Activated naive CD4-positive, alpha-beta T cell treated with anti-CD3 and anti-CD28 coated beads, Interleukin-2, amount 50 U/mL, for 72 hours (primary cell): ENCODE results near the gene RORC. TPM values are rescaled to one million over a fixed set of nuclear protein-coding genes. Genes with fewer than 3 reads are reported as not detected.

ENCODE experiments used
- ATAC-seq, 2 donors: fragments of 150-1000 bp; cut with Tn5 transposase; 2 replicates each; pipeline ENCODE4 v1.10.0; 2021; ENCODE audit warnings: mild to moderate bottlenecking in 2 of 2, moderate library complexity in 2 of 2
- DNase-seq, 2 donors: peaks; one replicate each; pipeline ENCODE4 v3.0.0; 2021 to 2022; ENCODE audit warnings: low spot score in 2 of 2
- H3K27ac Mint-ChIP-seq, 2 donors: one replicate each; pipeline ENCODE4 v1.8.0; 2022; ENCODE audit warnings: mild to moderate bottlenecking in 2 of 2, mixed read lengths in 2 of 2
- H3K36me3 Mint-ChIP-seq, 2 donors: one replicate each; pipeline ENCODE4 v1.8.0; 2022; ENCODE audit warnings: mixed read lengths in 2 of 2
- H3K9me3 Mint-ChIP-seq, 2 donors: one replicate each; pipeline ENCODE4 v1.8.0; 2022; ENCODE audit warnings: mixed read lengths in 2 of 2
- total RNA-seq, 2 donors: library from RNA; stranded (reverse); gene quantifications; one replicate each; pipeline ENCODE4 v1.2.3, GENCODE V29; 2022

Gene RORC
- total RNA-seq, 2 donors from 2014 or later = 1.4 to 11.3 TPM

DNA sequence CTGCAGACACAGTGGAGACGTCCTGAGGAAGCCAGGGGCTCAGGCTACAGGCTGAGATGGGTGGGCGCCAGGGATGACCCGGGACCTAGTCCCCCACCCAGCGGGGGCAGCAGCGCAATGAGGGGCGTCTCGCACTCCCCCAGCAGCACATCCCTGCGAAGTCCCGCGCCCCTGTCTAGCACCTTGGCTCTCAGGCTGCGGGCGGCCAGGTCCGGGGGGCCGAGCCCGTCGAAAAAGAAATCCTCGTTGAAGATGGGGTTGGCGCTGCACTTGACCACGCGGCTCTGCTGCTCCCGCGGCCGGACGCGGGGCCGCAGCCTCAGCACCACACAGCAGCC lies 6.3 kb upstream of the RORC start:
- Mint-ChIP-seq H3K9me3 (no peaks in the 10 kb centered on the region), H3K27ac (peak overlapping the region; percentile 85 to 89), H3K36me3 (peaks cover 22 to 34% of the 10 kb centered on the region in 2 donors)
- no peak for ATAC-seq
- no peak for DNase-seq

DNA sequence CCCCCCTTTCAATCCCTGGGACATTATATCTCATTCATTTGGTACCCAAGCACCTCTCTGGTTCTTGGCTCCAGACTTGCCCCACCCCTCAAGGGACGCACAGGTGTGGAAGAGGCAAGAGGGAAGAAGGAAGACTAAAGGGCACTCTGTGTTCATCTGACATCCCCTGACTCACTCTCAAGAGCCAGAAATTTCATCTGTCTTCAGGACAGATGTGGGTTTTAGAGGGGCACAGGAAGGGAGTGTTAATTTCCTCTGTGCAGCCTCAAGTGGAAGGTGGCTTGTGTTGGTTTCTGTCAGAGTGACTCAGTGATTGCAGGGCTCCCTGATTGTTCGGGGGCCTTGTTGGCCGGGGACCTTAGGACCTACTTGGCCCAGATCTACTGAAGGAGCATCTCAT lies 5.6 kb upstream of the RORC start:
- no peak for DNase-seq
- Mint-ChIP-seq H3K36me3 (peaks cover 22 to 34% of the 10 kb centered on the region in 2 donors), H3K9me3 (no peaks in the 10 kb centered on the region), H3K27ac (peak overlapping the region; percentile 85 to 89)
- peak; percentile 56 to 60 for ATAC-seq

DNA sequence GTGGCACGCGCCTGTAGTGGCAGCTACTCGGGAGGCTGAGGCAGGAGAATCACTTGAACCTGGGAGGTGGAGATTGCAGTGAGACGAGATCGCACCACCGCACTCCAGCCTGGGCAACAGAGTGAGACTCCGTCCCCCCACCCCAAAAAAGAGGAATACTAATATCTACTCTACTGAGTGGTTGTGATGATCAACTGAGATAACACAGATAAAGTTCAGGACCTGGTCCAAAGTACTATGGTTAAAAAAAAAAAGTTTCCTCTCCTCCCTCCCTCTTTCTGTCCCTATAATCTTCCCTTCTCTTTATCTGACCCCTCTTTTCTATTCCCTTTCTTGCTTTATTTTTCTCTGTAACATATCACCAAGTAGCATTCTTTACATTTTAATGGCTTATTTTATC lies 4.0 kb upstream of the RORC start:
- Mint-ChIP-seq H3K9me3 (no peaks in the 10 kb centered on the region), H3K27ac (no peak overlapping the region), H3K36me3 (peaks cover 16 to 19% of the 10 kb centered on the region in 2 donors)
- ATAC-seq (no peak), DNase-seq (no peak)

DNA sequence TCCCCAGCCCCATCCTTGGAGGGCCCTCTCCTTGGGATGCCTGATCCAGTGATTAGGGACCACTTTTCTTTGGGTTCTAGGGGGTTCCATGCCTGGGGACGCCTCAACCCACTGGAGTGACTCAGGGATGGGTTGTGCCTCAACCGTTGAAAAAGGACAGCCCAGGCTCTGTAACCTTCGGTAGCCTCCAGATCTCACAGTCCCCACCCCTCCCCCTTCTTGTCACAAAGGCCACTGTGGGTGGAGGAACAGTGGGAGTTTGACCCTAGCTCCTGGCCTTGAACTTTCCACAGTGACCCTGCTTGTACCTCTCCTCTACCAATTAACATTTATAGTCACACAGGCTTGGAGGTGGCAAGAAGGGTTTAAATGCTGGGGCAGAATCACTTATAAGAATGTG lies 2.6 kb upstream of the RORC start:
- no peaks in the 10 kb centered on the region for H3K9me3 Mint-ChIP-seq
- no peak overlapping the region for H3K27ac Mint-ChIP-seq
- H3K36me3 Mint-ChIP-seq = peaks cover 4 to 6% of the 10 kb centered on the region in 2 donors
- ATAC-seq (peak in 1 of 2 donors; percentile 11), DNase-seq (no peak)

DNA sequence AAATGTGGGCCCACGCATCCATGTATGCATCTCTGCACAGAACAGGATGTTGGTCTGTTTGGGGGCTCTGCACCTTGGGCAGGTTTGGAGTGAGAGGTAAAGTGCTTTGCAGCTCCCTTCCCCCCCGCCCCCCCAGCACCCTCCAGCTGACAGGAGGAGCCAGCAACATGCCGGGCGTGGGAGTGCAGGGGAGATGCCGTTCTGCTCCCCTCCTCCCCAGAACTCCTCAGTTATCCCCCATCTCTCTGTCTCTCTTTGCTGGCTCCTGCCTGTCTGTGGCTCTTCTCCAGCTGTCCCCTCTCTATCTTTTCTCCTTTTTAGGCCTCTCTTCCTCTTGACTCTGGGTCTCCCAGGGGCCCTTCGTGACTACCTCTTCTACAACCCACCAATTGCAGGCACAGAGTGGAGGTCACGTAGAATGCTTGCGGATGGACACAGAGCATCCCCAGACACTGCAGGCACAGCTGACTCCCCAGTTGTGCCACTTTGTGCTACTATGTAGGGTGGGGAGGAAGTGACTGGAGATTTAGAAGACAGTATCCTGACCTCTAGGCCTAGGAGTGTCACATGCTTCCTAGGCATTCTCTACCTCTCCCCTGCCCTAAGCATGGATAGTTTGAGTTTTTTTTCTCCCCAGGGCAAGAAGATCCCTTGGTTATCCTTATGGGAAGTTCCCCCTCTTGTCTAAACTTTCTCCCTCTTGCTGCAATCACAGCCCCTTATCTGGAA lies 1.7 kb upstream of the RORC start:
- H3K9me3 Mint-ChIP-seq = no peaks in the 10 kb centered on the region
- H3K36me3 Mint-ChIP-seq = peaks cover 4 to 6% of the 10 kb centered on the region in 2 donors
- no peak overlapping the region for H3K27ac Mint-ChIP-seq
- DNase-seq (no peak), ATAC-seq (no peak)

DNA sequence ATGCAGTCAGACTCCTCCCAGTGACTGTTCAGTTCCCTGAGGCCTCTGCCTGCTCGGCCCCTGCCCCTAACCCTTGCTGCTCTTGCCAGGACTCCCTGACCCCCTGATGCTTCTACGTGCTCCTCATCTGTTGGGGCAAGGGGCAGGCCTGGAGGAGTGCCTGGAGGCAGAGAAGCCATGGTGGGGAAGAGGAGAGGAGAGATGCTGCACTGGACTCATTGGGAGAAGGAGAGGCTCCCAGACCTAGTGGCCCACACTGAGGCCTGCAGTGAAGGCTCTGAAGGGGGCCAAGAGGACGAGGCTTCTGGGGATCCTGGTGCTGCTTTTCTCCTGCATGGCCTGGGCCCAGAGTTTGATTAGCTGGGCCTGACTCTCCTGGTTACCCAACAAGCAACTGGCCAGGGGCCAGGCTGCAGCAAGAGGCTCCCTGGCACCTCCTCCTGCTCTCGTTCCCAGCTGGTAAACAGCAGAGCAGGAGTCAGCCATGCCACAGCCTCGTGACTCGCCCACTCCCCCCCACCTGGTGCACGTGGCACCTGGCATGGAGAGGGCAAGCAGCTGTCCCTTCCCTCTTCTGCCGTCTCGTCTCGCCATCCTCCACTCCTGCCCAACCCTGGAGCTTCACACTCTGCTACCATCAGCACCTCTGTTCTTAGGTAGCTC lies 847 bp upstream of the RORC start:
- no peaks in the 10 kb centered on the region for H3K9me3 Mint-ChIP-seq
- no peak for DNase-seq
- ATAC-seq = no peak
- peak overlapping the region in 1 of 2 donors; percentile 54 for H3K27ac Mint-ChIP-seq
- peaks cover 2% of the 10 kb centered on the region in 2 donors for H3K36me3 Mint-ChIP-seq

DNA sequence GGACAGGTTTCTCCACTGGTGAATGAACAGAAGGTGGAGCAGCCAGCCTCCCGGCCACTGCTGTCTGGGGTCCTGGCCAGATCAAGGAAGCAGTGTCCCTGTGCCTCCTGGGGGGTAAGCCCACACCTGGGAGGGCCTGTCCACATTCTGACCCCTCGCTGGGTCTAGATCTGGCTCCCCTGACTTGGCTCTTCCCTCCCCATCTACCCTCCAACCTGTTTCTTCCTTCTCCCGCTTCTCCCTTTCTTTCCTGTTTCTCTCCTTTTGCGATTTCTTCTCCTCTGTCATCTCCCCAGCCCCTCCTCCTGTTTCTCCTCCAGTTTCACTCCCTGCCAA lies 378 bp downstream of the RORC start:
- peak overlapping the region in 1 of 2 donors; percentile 58 for H3K27ac Mint-ChIP-seq
- no peaks in the 10 kb centered on the region for H3K36me3 Mint-ChIP-seq
- ATAC-seq = no peak

DNA sequence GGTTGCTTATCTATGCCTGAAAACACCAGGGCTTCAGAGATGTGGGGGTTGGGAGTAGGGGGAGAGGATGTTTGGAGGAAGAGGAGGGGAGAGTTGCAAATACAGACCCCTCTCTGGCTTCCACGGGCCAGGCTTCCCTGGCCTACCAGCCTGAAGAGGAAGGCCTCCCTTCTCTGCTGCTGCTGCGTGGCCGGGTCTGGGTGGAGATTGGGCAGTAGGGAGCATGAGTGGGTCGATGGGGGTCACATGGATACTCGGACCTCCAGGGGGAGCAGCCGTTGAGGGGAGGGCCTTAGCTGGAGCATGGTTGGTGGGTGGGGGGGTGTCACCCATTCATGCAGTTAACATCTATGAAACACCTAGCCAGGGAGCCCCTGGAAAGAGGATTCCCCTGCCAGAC lies 1.5 kb downstream of the RORC start:
- ATAC-seq = no peak
- Mint-ChIP-seq H3K36me3 (no peaks in the 10 kb centered on the region), H3K27ac (peak overlapping the region; percentile 70 to 89), H3K9me3 (no peaks in the 10 kb centered on the region)
- DNase-seq = no peak

More for the DNA sequence above, 378 bp downstream of the RORC start:
- no peaks in the 10 kb centered on the region for H3K9me3 Mint-ChIP-seq
- no peak for DNase-seq

DNA sequence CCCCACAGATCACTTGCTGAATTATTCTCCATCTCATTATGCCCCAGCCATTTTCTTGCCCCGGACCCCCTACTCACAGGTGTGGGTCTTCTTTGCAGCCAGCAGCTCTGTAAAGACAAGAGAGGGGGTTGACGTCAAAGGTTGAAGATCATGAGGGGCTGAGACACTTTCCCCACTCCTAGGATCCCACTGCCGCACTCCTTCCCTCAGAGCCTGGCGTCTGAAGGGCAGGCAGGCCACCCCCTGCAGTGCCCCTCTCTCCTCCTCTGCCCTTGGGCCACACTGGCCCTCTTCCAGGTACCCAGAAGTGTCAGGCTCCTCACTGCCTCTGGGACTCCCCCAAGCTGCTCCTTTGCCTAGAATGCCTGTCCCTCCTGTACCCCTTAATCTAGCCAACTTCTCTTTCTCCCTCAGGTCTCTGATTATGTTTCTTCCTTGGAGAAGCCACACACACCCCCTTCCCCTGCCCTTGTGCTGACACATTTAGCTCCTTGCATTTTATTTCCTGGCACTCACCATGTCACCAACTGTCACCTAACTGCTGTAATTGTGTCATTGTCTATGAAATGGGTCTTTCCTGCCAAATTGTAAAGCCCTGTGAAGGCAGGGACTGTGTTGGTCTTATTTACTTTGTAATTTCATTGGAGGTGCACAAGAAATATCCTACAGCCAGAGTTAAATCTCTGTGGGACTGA lies 2.1 kb downstream of the RORC start:
- no peaks in the 10 kb centered on the region for H3K9me3 Mint-ChIP-seq
- H3K36me3 Mint-ChIP-seq = no peaks in the 10 kb centered on the region
- peak overlapping the region; percentile 70 to 89 for H3K27ac Mint-ChIP-seq
- DNase-seq = no peak
- ATAC-seq = peak; percentile 15 to 30

DNA sequence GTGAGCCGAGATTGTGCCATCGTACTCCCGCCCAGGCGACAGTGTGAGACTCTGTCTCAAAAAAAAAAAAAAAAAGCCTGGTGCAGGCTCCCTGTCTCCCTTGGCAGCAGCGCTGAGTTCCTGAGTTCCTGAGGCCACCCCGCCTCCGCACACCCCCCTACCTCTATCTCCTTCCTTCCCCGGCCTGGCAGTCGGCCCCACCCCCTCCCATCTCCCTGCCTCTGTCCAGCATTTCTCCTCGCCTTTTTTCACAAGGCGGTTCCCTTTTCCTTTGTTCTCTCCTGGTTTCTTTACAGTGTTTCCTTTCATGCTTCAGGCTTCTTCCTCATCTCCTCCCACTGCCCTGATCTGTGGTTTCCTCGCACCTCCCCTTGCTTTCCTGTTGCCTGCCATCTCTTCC lies 2.7 kb downstream of the RORC start:
- DNase-seq (no peak), ATAC-seq (peak in 1 of 2 donors; percentile 9)
- no peaks in the 10 kb centered on the region for H3K36me3 Mint-ChIP-seq
- peak overlapping the region; percentile 16 to 70 for H3K27ac Mint-ChIP-seq
- H3K9me3 Mint-ChIP-seq = no peaks in the 10 kb centered on the region

DNA sequence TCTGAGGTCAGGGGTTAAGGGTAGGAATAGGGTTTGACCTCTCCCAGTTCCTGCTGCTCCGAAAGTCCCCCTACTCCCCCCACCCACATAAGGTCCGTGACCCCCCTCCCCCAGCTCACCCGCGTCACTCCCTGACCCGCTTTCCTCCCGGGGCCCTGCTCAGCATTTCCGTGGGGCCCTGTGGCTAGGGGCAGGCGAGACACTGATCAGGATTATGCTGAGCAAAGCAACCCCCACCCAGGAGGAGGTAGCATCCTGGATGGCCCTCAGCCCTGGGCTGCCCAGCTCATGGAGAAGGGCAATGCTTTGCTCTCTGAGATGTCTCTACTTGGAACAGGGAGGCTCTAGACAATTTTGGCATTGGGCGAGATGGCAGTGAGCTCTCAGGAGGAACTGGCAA lies 3.7 kb downstream of the RORC start:
- no peak for DNase-seq
- Mint-ChIP-seq H3K9me3 (no peaks in the 10 kb centered on the region), H3K27ac (peak overlapping the region; percentile 65 to 70), H3K36me3 (no peaks in the 10 kb centered on the region)
- no peak for ATAC-seq

DNA sequence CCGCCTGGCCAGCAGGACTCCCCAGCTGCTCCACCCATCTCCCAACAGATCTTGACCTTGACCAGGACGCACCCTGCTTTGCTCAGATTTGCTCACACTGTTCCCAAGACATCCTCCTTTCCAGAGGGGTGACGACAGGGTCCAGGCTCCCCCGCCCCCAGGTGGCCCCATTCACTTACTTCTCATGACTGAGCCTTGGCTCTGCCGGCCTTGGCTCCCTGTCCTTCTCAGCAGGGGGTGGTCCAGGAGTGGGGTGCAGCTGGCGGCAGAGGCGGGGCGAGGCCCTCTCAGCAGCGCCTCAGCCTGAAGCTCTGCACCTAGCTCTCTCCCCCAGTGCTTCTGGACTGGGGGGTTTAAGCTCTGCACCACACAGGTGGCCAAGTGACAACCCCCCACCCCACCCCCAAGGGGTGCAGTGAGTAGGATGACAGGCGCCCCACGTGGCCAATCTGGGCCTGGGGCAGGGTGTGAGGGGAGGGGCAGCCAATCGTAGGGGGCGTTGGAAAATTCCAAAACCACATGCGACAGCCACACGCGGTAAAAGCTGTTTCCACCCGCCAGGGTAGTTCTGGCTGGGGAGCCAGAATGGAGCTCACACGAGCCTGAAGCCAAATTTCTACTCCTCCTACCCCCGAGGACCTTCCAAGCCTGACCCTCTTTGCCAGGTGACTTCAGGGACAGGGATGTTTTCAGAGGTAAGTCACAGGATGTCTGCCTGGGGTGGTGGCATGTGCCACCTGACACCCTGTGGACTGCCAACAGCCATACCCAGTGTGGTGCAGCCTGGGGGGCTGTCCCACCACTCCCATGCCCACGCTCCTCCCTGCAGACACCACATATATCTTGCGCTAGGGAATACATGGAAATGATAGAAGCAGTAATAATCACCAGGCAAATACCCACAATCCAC lies 5.6 kb downstream of the RORC start:
- ATAC-seq (peak in 1 of 2 donors; percentile 5), DNase-seq (no peak)
- Mint-ChIP-seq H3K36me3 (no peaks in the 10 kb centered on the region), H3K9me3 (no peaks in the 10 kb centered on the region), H3K27ac (peak overlapping the region in 1 of 2 donors; percentile 58)

DNA sequence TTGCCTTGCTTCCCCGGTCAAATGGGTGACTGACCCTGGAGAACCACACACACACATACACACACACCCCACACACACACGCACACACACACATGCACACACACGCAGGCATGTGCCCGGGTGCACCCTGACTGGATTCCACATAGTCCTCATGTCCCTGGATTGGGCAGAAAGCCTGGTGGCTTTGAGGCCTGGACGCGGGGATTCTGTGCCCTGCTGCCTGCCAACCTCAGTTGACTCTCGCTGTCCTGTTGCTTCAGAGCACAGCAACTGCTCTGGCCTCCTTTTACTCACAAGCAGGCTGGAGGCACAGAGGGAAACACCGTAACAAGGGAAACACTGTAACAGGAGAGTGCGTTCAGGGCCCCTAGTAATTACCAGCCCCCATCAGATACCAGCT lies 6.4 kb downstream of the RORC start:
- no peaks in the 10 kb centered on the region for H3K9me3 Mint-ChIP-seq
- no peak for ATAC-seq
- no peaks in the 10 kb centered on the region for H3K36me3 Mint-ChIP-seq
- H3K27ac Mint-ChIP-seq = peak overlapping the region in 1 of 2 donors; percentile 58
- DNase-seq = no peak

DNA sequence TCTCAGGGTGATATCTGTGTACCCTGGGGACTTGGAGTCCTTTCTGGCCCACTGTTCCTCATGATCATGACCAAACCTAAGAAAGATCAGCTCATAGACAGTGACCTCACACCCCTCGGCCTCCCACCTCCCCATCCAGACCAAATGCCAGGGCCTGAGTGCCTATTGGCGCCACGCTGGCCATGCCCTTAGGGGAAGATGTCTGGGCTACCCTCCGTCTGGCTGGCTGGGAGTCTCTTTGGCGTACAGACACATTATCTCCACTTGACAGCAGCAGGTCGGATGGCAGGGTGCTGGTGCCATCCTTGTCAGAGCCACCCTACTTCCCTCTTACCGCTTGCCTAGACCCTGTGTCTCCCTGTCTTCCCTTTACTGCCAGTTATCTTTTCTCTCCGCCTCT lies 8.4 kb downstream of the RORC start:
- ATAC-seq (no peak), DNase-seq (no peak)
- peak overlapping the region in 1 of 2 donors; percentile 40 for H3K27ac Mint-ChIP-seq
- no peaks in the 10 kb centered on the region for H3K36me3 Mint-ChIP-seq
- H3K9me3 Mint-ChIP-seq = no peaks in the 10 kb centered on the region

DNA sequence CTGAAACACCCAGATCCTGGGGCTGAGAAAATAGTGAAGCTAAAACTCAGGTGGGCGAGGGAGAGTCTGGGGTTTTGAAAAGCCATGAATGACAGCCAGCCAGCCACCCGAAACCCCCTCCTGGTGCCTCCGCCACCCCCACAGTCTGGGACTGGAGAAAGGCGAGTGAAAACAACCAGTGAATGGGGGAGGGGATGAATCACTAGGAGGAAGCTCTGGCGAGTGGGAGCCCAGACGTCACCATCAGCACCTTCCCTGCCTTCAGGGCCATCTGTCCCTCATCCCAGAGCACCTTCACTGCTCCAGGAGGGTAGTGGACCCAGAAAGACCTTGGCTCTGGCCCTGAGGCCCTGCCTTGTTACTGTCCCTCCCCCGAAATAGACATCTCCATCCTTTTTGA lies 9.2 kb downstream of the RORC start:
- H3K9me3 Mint-ChIP-seq = no peaks in the 10 kb centered on the region
- H3K27ac Mint-ChIP-seq = peak overlapping the region; percentile 46 to 68
- DNase-seq (no peak), ATAC-seq (peak; percentile 42 to 59)
- H3K36me3 Mint-ChIP-seq = no peaks in the 10 kb centered on the region

DNA sequence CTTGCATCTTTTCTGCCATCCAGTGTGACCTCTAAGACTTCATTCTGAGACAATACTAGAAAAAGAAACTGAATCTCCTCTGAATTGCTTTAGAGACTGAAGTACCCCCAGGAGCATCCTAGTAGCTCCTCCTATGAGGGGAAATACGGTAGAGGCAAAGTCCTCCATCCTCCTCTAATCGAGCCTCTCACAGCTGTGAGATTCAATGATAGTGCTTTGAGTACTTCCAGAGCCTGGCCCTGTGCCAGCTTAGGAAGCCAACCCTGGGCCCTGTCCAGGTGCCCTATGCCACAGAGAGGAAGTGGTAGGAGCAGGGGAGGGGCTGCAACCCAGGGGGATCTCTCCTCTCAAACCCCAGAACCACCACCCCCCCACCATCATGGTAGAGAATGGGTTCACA lies 10.7 kb downstream of the RORC start:
- DNase-seq (no peak), ATAC-seq (peak; percentile 5 to 32)
- Mint-ChIP-seq H3K27ac (peak overlapping the region; percentile 63 to 78), H3K9me3 (no peaks in the 10 kb centered on the region), H3K36me3 (no peaks in the 10 kb centered on the region)
